Measurements from ENCODE around the gene CCN2. TPM values are rescaled to one million over a fixed set of nuclear protein-coding genes. Genes with fewer than 3 reads are reported as not detected.

Gene CCN2
- total RNA-seq, 2 experiments from 2014 or later: 0.11 TPM; not detected in 1

DNA sequence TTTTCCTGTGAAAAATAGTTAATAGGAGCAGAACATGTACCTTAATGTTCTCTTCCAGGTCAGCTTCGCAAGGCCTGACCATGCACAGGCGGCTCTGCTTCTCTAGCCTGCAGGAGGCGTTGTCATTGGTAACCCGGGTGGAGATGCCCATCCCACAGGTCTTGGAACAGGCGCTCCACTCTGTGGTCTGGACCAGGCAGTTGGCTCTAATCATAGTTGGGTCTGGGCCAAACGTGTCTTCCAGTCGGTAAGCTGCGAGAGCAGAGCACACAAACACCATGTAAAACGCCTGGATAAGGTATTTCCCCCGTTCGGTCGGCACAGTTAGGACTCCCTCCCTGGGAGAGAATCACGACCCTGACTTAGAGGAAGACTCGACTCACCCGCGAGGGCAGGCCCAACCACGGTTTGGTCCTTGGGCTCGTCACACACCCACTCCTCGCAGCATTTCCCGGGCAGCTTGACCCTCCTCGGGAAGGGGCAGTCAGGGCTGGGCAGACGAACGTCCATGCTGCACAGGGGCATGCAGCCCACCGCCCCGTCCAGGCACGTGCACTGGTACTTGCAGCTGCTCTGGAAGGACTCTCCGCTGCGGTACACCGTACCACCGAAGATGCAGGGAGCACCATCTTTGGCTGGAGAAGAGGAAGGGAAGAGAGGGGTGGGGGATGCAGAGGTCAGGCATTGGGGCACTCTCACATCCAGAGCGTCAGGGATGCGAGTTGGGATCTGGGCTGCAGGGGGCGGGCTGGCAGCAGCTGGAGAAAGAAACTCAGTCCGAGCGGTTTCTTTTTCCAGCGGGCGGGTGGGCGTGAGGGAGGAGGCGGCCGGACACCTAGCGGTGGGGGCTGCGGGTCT lies 1.0 kb downstream of the CCN2 start:
- ATAC-seq (ENCODE audit: poor library complexity) (peak; percentile 17), DNase-seq (peak in 3 of 14 experiments; percentile 3 to 8 (median 4))
- H3K27ac Mint-ChIP-seq: no peak overlapping the region
- TF ChIP-seq, protein P1, sequence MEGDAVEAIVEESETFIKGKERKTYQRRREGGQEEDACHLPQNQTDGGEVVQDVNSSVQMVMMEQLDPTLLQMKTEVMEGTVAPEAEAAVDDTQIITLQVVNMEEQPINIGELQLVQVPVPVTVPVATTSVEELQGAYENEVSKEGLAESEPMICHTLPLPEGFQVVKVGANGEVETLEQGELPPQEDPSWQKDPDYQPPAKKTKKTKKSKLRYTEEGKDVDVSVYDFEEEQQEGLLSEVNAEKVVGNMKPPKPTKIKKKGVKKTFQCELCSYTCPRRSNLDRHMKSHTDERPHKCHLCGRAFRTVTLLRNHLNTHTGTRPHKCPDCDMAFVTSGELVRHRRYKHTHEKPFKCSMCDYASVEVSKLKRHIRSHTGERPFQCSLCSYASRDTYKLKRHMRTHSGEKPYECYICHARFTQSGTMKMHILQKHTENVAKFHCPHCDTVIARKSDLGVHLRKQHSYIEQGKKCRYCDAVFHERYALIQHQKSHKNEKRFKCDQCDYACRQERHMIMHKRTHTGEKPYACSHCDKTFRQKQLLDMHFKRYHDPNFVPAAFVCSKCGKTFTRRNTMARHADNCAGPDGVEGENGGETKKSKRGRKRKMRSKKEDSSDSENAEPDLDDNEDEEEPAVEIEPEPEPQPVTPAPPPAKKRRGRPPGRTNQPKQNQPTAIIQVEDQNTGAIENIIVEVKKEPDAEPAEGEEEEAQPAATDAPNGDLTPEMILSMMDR (IDR thresholded peaks at IDR 0.05): no peak
- POLR2A ChIA-PET: no interaction called here
- H3K4me3 Mint-ChIP-seq: peak overlapping the region; percentile 71
- H3K4me3 ChIP-seq (ENCODE audit: low read length): peak overlapping the region; percentile 31
- no peaks in the 10 kb centered on the region for H3K9me3 Mint-ChIP-seq
- H3K9me3 ChIP-seq (ENCODE audit: control insufficient read depth in 1 of 2, insufficient read depth in 1 of 2, low read length in 2 of 2): peaks cover 0 to 6% of the 10 kb centered on the region in 2 experiments
- H3K27ac ChIP-seq (ENCODE audit: low read depth in 1 of 2, low read length in 2 of 2): no peak overlapping the region
- H3K4me1 Mint-ChIP-seq (ENCODE audit: low read depth): peaks cover 12% of the 10 kb centered on the region
- H3K27me3 Mint-ChIP-seq: peaks cover 72% of the 10 kb centered on the region
- H3K36me3 Mint-ChIP-seq (ENCODE audit: low read depth): no peaks in the 10 kb centered on the region
- intact Hi-C loops (cut with DNase I, micrococcal nuclease): no loop called here
- peaks cover 12% of the 10 kb centered on the region for H3K4me1 ChIP-seq (ENCODE audit: insufficient read depth, low read length)
- CTCF ChIA-PET: no interaction called here
- H3K27me3 ChIP-seq (ENCODE audit: control insufficient read depth in 1 of 2, insufficient read depth in 2 of 2, low read length in 2 of 2): peaks cover 23 to 71% of the 10 kb centered on the region in 2 experiments
- no peaks in the 10 kb centered on the region for H3K36me3 ChIP-seq (ENCODE audit: insufficient read depth, low read length)

DNA sequence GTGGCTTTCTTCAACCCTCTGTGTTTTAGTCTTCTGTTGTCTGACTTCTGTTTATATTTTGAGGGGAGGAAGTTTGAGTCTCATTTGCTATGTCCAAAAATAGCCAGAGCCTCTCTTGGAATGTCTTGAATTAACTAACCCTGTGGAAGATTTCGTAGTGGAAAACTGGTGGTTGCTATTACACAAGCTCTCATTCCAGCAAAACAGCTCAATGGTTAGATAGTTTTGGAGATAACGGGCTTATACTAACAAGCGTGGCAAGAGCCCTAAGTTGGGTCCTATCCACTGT lies 1.6 kb downstream of the CCN2 start:
- intact Hi-C loops (cut with DNase I, micrococcal nuclease): no loop called here
- Mint-ChIP-seq H3K9me3 (no peaks in the 10 kb centered on the region), H3K36me3 (ENCODE audit: low read depth) (no peaks in the 10 kb centered on the region), H3K27me3 (peaks cover 70% of the 10 kb centered on the region), H3K4me1 (ENCODE audit: low read depth) (peaks cover 12% of the 10 kb centered on the region), H3K27ac (no peak overlapping the region), H3K4me3 (peak overlapping the region; percentile 71)
- Histone ChIP-seq H3K4me1 (ENCODE audit: insufficient read depth, low read length) (peaks cover 12% of the 10 kb centered on the region), H3K27me3 (ENCODE audit: control insufficient read depth in 1 of 2, insufficient read depth in 2 of 2, low read length in 2 of 2) (peaks cover 23 to 65% of the 10 kb centered on the region in 2 experiments), H3K36me3 (ENCODE audit: insufficient read depth, low read length) (no peaks in the 10 kb centered on the region), H3K9me3 (ENCODE audit: control insufficient read depth in 1 of 2, insufficient read depth in 1 of 2, low read length in 2 of 2) (peaks cover 0 to 6% of the 10 kb centered on the region in 2 experiments), H3K27ac (ENCODE audit: low read depth in 1 of 2, low read length in 2 of 2) (no peak overlapping the region), H3K4me3 (ENCODE audit: low read length) (no peak overlapping the region)
- no peak for DNase-seq
- CTCF ChIA-PET: no interaction called here
- ATAC-seq (ENCODE audit: poor library complexity): no peak
- POLR2A ChIA-PET: no interaction called here
- TF ChIP-seq, protein P1 (IDR thresholded peaks at IDR 0.05): no peak

GRCh38 chr6:131948692-131949619 lies 2.2 kb downstream of the CCN2 start:
- Mint-ChIP-seq H3K4me1 (ENCODE audit: low read depth) (peaks cover 12% of the 10 kb centered on the region), H3K36me3 (ENCODE audit: low read depth) (no peaks in the 10 kb centered on the region), H3K27ac (no peak overlapping the region), H3K27me3 (peaks cover 68% of the 10 kb centered on the region), H3K4me3 (peak overlapping the region; percentile 56), H3K9me3 (no peaks in the 10 kb centered on the region)
- TF ChIP-seq, protein P1 (IDR thresholded peaks at IDR 0.05): no peak
- H3K36me3 ChIP-seq (ENCODE audit: insufficient read depth, low read length): no peaks in the 10 kb centered on the region
- POLR2A ChIA-PET: no interaction called here
- CTCF ChIA-PET: no interaction called here
- peaks cover 12% of the 10 kb centered on the region for H3K4me1 ChIP-seq (ENCODE audit: insufficient read depth, low read length)
- H3K9me3 ChIP-seq (ENCODE audit: control insufficient read depth in 1 of 2, insufficient read depth in 1 of 2, low read length in 2 of 2): peaks cover 0 to 6% of the 10 kb centered on the region in 2 experiments
- ATAC-seq (ENCODE audit: poor library complexity) (no peak), DNase-seq (no peak)
- no peak overlapping the region for H3K4me3 ChIP-seq (ENCODE audit: low read length)
- peaks cover 23 to 63% of the 10 kb centered on the region in 2 experiments for H3K27me3 ChIP-seq (ENCODE audit: control insufficient read depth in 1 of 2, insufficient read depth in 2 of 2, low read length in 2 of 2)
- no peak overlapping the region for H3K27ac ChIP-seq (ENCODE audit: low read depth in 1 of 2, low read length in 2 of 2)
- intact Hi-C loops (cut with DNase I, micrococcal nuclease): no loop called here
